Fibroblast of skin of back (primary cell): ENCODE data around the gene FAM3D.
"Not testable (repeated sequence)": the region's sequence is repeated elsewhere in the genome, so short reads cannot be mapped to it uniquely, and the experiment has no call there.

ENCODE experiments used
- DNase-seq: peaks from one replicate; pipeline ENCODE4 v3.0.0-alpha.2; 2013

FAM3D gene

DNA sequence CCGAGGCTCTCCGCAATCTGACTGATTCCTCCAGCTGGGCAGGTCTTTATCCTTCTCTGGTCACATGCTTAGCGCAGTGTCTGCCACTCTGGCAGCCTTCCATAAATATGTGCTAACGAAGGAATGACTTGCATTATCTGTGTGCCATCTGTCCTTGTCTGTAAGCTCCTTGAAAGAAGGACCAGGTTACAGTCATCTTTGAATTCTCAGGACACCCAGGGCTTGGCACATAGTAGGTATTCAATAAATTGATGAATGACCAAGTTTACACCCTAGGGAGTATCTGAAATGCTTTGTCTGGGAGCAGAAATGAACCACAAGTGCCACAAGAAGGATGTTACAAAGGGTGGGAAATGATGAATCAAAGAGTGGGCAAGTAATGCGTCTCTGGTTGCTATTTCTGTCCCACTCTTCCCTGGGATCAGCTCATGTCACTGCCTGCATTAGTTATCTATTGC is 16.5 kb upstream of the FAM3D start:
- peak; percentile 27 for DNase-seq

DNA sequence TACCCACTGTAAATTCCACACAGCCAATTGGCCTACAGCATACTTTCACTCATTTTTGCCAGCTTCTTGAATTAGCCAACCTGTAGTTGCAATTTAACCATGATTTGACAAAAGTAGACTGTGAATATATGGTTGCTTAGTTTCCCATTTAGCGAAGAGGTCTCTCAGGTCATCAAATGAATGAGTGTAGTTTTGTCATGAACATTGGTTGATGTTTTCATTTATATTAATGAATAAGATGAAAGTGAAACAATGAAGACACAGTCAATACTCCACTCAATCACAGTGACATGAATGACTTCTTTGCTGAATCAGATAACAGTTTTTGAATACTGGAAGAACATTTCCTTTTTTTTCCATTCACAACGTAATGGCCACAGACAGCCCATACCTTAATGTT is 15.3 kb upstream of the FAM3D start:
- no peak for DNase-seq

DNA sequence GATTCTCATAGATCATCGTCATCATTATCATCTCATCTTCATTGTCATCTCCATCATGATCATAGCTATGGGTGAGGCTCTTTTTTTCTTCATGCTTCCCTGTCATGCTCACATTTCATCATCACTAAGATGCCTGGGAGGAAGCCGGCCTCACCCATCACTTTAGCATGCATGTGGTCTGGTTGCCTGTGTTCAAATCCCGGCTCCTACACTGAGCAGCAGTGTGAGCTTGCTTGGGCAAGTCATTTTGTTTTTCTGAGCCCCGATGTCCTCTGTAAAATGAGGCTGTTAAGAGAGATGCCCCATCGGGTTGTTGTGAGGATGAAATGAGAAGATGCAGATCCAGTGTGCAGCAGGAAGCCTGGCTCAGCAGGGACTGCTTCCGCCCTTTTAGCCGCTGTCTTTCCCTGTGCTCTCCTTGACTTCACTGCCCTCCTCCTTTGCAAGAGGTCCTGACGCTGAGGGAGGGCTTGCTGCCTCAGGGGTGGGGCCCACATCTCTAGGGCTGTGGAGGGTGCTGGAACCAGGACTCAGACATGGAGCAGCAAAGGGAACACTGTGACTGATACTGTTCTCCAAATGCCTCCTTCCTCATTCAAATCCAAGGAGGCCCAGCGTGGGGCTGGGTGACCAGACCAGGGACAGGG is 14.4 kb upstream of the FAM3D start:
- DNase-seq, result no peak

DNA sequence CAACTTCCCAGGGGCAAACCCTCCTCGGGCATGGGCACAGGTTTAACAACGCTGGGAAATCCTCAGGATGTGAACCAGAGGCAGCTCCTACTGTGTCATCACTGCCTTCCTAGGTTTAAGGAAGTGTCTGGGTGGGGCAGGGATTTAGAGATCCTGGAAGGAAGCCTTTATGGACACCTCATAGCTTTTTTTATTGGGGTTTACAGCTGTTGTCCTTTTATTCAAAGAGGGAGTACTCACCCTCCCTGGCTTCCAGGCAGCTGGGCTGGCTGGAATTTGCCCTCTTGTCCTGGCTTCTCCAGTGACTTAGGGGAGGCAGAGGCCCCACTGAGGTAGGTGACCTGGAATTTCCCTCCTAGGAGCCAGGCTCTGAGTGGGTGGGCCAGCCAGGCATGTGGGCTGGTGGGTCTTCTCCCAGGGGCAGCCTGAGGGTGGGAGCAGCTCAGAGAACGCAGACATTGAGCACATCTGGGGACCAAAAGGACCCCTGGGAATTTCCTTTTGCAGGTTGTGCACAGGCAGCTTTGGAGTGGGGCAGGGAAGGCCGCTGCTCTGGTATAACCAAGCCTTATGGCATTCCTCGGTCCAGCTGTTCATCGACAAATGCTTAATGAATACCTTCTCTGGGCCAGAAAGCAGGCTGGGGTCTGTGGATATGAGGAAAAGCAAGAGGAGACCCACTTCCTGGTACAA is 13.5 kb upstream of the FAM3D start:
- no peak for DNase-seq

DNA sequence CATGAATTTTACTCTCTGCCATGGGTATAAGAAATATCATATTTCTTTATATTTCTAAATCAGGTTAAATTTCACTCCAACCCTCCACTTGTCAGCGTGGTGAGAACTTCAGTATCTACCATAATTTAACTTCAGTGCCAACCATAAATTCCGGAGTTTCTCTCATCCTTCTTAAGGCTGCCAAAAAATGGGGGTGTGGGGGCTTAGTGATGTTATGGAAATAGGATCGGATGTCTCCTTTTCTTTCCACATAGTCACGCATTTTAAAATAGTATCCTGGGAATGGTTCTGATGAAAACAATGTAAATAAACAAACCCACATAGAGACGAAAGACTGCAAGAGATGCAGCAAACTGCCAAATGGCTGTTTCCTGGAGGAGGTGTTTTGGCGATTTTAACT is 12.9 kb upstream of the FAM3D start:
- no peak for DNase-seq

DNA sequence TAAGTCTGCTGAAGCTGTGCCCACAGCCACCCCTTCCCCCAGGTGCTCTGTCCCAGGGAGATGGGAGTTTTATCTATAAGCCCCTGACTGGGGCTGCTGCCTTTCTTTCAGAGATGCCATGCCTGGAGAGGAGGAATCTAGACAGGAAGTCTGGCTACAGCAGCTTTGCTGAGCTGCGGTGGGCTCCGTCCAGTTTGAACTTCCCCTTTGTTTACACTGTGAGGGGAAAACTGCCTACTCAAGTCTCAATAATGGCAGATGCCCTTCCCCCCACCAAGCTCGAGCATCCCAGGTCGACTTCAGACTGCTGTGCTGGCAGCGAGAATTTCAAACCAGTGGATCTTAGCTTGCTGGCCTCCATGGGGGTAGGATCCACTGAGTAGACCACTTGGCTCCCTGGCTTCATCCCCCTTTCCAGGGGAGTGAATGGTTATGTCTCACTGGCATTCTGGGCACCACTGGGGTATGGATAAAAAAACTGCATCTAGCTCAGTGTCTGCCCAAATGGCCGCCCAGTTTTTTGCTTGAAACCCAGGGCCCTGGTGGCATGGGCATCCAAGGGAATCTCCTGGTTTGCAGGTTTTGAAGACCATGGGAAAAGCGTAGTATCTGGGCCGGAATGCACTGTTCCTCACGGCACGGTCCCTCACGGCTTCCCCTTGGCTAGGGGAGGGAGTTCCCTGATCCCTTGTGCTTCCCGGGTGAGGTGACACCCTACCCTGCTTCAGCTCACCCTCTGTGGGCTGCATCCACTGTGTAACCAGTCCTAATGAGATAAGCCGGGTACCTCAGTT is 11.8 kb upstream of the FAM3D start:
- DNase-seq, result not testable (repeated sequence)

DNA sequence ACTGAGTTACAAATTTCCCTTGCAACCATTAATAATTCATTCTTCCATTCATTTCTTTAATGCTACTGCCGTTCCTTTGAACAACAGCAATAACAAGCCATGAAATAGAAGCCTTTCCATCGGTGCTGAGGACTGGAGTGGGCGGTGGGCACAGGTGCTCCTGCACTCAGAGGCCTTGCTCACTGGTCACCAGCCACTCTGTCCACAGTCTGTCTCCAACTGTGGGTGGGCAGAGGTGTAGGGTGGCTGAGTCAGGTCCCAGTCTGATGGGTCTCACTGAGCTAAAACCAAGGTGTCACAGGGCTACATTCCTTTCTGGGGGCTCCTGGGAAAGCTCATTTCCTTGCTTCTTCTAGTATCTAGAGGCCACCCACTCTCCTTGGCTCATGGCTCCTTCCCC is 6.3 kb upstream of the FAM3D start:
- no peak for DNase-seq

DNA sequence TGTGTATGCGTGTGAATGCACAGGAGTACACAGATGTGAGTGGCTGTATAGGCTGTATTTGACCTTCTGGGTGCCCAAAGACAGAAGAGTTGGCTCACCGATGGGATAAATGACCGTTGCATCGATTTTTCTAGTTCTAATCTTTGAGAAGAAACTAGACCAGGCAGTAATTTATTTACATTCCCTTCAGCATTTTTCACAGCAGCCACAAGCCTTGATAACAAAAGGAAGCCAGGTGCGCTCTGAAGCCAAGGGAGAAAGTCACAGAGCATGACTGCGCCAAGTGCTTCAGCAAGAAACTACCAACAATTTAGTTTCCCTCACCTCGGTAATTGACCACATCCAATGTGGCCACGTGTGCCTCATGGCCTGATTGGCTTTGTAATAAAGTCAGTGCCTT is 5.9 kb upstream of the FAM3D start:
- DNase-seq, result no peak

DNA sequence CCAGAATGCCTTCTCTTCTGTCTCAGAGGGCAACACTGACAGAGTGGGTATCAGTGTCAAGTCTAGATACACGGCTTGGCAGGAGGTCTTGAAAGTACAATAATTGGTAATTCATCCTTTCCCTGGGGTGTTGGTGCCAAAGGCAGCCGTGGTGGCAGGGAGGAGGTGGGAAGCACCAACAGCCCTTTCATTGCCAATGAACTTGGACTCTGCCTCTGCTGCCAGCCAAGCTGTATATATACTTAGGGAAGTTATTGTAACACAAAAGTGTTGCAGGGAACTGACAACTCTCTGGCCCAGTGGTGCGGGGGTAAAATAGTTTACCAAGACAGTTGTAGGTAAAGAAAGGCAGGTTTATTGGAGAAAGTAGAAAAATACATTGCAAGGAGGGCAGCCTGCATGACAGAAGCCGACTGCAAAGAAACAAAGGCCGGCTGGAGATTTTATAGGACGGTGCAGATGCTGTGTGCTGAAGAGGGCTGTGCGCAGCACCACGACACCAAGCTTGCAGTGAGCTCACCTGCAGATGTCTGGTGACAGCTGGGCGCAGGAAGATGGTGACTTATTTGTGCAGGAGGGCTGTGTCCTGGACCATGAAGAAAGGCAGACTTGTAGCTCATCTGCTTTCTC is 4.0 kb upstream of the FAM3D start:
- DNase-seq, result no peak

DNA sequence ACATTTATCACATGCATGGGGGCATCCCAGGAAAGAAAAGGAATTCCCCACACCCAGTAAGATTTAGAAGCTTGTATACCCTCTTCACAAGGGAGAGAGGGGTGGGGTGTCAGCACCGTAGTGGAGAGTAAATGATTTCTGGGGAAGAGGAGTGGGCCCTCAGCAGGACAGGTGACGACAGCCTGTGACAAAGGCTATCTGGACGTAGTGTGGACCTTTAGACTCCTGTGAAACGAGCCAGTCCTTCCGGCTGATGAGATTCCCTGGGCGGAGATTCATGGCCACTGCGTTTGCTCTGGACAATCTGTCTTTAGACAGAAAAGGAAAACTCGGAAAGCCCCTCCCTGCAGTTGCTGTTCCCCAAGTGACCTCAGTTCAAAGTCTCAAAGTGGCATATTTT is 1.7 kb upstream of the FAM3D start:
- no peak for DNase-seq

DNA sequence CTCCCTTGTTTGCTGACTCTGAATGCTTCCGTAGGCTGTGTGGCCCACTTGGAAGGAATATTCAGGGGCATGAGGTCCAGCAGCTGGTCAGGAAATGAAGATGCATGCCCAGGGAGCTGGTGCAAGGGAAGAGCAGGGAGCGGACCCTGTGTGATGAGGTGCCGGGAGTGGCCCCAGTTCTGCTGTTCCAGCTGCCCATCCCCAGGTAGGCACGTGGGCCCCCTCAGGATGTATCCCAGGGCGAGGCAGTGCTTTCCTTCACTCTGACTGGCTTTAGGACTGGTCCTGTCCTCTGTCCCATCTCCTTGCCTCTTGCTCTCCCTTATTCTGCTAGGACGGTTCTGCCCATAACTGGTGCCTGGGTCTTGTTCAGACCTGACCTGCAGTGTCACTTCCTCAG is 1.1 kb upstream of the FAM3D start:
- DNase-seq, result no peak

DNA sequence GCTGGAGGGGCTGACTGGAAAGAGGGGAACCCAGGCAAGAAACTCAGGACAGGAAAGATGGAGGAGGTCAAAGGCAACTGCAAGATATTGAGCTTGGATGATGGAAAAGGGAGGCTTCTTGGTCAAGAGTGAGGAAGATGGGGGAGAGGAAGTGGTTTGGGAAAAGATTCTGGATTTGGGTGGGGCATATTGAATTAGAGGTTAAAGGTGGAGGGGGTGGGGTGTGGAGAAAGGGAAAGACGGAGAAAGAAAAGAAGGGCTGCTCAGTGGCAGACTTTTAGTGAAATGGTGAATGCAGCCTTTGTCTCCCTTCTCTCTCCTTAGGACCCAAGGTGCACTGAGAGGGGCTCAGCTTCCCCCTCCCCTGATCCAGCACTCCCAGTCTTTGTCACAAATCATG is 655 bp upstream of the FAM3D start:
- no peak for DNase-seq

DNA sequence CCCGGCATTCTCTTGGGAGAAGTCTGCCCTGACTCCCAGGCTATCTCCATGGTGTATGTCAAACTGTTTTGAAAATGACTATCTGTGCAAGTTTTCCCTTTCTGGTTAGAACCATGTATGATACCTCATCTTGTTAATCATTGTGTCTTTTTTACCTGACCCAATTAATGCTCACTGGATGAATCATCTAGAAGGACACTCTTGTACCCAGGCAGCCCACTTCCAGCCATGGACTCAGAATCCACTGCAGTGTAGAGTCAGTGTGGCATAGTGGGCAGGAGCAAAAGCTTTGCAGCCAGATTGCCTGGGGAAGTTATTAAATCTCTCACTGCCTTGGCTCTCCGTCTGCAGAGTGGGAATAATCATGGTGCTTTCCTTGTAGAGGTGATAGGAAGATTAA is 1.2 kb downstream of the FAM3D start:
- DNase-seq, result no peak

DNA sequence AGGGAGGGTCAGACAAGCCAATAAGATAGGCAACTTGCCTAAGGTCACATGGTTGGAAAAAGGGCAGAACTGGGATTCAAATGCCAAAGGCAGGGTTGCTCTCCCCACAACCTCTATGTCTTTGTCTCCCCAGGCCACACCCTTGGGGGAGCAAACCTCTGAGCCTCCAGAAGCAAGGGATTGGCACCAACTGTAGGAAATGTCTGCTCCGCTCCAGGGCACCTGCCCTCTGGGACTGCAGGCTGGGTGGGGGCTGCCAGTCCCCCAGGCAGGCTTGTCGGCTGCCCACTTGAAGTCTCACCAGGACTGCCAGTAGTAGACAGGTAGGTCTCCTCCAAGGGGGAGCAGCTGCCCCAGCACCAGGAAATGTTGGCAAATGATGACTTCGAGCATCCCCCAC is 2.0 kb downstream of the FAM3D start:
- no peak for DNase-seq

DNA sequence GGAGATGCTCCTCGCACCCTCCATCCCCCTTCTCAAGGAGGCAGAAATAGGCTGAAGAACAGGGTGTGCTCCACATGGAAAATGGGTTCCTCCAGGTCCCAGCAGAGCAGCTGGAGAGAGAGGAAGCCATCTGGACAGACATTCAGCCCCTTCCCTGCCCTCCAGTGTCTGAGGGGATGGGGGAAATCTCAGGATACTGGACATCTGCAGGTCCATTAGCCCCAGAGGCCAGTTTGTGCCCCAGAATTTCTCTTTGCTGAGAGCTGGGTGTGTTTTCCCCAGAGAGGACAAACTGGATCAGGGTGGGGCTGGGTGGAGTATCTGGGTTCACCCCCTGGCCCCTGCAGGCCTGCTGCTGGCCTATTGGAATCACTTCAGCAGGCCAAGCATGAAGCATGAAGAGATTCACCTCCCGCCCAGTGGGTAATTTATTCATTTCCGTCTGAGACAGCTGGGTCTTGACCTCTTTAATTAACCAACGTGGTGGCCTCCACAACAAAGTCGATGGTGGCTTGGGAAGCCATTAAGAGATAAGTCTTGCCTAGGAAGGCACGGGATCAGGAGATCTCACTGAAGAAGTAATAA is 4.6 kb downstream of the FAM3D start:
- no peak for DNase-seq

DNA sequence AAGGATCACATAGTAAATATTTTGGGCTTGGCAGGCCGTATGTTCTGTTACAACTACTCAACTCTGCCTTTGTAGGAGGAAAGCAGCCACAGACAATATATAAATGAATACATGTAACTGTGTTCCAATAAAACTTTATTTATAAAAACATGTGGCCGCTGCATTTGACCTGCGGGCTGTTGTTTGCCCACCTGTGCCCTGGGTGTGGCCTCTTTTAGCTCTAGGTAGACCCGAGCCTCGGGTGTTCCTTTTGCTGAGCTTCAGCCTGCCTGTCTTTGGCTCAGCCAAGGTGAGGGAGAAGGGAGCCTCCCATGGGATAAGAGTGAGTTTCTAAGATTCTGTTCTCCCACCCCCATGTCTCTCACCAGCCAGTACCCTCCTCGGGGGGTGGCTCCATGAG is 5.6 kb downstream of the FAM3D start:
- no peak for DNase-seq

DNA sequence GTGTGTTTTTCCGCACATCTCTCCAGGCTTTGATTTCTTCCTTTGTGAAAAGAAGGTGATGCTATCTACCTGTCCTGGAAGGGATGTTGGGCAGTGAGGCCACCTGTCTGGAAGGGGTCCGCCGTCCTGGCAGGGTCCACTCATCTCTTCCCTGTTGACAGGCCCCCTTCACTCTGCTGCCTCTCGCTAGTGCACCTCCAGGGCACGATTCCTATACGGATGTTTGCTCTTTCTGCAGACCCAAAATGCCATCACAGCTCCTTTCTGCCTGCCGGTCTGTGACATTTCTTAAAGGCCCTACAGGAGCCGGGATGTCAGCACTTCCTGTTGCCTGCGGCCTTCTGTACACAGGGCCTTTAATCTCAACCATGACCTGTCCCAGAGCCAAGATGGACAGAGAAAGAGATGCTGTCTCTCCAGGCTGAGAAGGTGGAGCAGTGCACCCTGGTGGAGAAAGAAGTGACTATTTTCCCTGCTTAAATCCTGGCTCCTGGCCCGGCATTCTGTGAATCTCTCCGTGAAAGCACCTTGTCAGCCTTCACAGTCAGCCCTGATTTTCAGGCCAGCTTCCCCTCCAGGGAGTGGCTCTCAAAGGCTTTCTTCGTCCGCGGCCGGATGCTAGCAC is 7.4 kb downstream of the FAM3D start:
- peak; percentile 31 for DNase-seq

DNA sequence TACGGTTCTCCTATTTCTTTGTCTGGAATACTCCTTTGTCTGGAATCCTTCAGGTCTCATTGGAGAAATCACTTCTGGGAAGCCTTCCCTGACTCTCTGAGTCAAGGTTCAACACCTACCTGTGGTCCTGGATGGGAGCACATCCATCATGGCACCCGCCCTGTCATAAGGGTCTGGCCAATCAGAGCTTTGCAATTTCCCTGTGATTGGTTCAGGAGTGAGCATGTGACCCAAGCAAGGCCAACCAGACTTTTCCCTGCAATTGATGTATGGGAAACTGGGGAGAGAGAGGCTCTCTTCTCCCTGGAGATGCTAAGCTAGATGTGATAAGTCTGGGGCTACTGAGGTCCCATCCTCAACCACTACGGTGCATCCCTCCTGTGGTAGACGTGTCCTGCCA is 8.1 kb downstream of the FAM3D start:
- no peak for DNase-seq

DNA sequence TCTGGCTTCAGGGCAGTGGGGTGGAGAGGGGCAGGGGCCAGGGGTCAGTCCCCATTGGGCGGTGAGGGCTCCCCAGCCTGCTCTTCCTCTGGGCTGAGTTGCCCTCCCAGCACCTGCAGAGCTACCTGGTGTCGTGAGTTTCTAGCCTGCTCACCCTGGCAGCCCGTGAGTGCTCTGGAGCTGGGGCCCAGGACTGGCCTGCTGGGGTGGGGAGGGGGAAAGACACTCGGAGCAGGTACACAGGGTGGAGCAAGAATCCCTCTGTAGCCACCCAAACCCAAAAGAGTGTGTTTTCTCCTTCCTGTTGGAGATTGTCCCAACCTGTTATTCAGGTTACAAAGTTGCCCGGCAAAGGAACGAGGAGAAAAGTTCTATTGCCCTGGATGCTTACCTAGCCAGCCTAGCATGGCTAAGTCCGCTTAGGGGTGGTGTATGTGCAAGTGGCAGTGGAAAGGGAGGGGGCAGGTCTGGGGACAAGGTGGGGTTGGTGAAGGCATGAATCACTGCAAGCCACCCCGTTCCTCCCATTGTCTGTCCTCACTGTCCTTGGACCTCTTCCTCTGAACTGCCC is 8.9 kb downstream of the FAM3D start:
- no peak for DNase-seq

DNA sequence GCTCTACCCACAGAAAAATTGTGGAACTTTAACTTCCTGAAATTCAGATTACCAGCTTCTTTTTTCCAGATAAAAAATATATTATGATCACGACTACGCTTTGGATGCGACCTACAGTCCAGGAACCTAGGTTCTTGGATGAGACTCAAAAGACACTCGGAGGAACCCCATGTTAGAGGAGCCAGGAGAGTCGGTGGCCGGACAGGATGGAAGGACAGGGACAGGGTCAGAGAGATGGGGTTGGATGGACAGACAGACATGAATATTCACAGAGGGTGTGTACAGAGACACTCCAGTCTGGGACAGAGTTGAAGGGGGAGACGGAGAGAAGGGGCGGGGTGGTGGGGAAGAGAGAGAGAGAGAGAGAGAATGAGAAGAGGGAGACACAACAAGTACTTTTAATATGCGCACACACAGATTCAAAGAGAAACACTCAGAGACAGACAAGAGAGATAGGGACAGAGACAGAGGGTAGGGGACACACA is 9.5 kb downstream of the FAM3D start:
- no peak for DNase-seq

DNA sequence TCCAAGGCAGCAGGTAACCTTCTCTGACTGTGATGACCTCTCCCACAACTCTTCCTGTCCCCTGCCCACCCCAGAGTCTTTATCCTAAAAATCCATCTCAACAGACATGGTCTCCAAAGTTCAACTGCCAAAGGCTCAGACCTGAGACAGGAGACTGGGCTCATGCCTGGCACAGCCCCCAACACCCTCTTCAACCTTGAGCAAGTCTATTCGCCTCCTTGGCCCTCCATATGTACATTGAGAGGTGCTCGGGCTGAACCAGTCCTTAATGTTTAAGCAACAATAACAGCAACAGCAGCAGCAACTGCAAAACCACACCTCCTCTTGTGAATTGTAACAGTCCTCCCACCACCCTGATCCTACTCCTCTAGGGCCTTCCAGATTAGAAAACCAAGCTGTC is 9.9 kb downstream of the FAM3D start:
- no peak for DNase-seq

DNA sequence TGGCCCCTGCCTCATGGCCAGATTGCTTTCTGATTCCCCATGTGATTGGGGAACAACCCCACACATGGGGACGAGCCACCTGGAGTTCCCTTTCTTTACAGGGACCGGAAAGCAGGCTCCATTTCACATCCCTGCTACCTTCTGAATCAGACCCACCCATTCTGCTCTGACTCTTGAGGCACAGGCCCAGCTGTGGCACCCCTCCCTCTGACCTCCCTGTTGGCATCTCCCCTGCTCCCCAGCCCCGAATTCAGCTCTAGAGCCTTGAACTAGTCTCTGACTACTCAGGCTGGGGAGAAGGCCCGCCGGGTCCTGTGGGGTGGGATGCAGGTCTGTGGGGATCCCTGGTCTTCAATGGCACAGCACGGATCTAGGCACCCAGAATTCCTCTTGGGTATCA is 12.1 kb downstream of the FAM3D start:
- DNase-seq, result no peak
